IPS DF 19.7 (cell line): ENCODE data around the gene LRMDA.

Experiments
- DNase-seq: peaks from one replicate; pipeline ENCODE4 v3.0.0-alpha.2; 2013; ENCODE audit warnings: low read depth, low spot score

The LRMDA gene

DNA sequence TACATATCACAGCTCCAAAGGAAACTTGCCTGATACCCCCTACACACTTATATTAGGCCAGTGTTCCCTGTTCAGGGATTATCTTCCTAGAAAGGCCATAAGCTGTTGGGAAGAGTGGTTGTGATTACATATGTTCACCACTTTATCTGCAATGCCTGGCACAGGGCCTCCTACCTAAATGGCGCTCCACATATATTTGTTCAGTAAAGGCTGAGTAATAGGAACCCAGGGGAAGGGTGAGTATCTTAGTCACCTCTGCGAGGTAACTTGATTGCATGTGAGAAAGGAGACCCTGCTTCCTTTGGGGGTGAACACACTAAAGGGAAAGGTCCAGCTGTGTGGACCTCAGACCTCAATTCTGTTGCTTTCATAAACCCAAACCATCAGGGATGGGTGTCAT lies 896.0 kb downstream of the LRMDA start:
- no peak for DNase-seq

- no peak for DNase-seq
Measured at GRCh38 chr10:76328348-76328747, 896.9 kb downstream of the LRMDA start.

- DNase-seq: no peak
Measured at GRCh38 chr10:76329891-76330575, 898.6 kb downstream of the LRMDA start.

- no peak for DNase-seq
Measured at GRCh38 chr10:76331742-76332141, 900.3 kb downstream of the LRMDA start.

GRCh38 chr10:76333326-76333725 lies 901.9 kb downstream of the LRMDA start:
- no peak for DNase-seq

- DNase-seq: no peak
Measured at GRCh38 chr10:76333796-76334195, 902.4 kb downstream of the LRMDA start.

GRCh38 chr10:76334255-76334654 lies 902.8 kb downstream of the LRMDA start:
- no peak for DNase-seq

DNA sequence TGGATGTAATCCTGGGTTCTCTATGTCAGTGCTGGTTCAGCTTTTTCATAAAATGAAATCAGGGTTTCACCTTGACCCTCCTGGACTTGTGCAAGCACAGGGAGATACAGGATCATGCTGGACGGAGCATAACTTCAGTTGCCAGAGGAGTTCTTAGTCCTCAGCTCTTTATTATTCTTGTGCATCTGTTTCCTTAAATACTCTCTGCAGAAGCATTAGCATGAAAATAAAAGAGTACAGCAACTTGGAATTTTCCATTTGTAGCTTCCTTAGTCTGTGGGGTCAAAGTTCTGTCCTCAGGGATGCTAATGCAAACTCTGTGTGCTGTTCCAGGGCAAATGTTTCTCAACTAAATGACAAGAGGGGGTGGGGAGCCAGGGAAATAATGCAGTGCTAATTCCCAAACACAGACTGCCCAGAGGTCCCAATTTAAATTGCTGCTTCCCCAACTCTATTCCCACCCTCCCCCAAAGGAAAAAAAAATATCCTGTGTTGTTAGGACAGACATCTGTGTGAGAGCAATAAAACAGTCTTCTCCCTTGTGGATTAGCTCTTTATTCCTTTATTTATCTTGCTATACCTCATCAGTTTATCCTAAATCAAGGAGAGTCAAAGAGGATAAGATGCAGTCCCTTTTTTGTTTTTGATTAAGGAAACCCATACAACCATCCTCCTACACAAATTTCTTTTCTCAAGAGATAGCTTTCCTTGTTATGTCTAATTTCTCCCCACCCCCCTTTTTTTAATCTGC lies 905.0 kb downstream of the LRMDA start:
- DNase-seq: no peak

DNA sequence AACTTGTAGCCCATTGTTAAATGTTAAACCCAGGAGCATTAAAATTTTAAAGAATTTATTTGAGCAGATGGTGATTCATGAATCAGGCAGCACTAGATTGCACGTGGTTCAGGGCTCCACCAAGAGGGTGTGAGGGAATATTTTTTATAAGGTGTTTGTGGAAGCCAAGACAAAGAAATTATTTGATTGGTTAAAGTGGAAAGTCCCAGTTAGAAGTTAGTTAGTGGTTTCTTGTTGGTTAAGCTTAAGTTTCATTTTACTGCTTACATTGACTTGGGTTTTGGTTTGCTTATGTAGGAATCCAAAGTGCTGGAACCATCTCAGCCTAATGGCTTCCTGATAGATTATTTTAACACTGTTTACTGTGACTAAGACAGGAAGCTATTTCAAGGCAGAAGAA lies 906.2 kb downstream of the LRMDA start:
- no peak for DNase-seq

DNA sequence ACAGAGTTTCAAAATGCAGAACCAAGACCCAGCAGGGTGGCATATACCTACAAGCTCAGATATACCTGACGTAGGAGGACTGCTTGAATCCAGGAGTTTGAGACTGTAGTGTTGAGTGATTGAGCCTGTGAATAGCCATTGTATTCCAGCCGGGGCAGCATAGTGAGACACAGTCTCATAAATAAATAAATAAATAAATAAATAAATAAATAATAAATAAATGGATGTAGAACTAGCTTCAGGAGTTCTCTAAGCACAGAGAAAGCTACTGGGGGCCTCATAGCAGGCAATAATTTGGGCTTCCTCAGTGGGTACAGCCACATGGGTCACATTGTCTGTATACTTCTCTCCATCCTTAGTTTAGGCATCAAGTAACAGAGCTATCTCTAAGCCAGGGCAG lies 906.8 kb downstream of the LRMDA start:
- DNase-seq: no peak

- DNase-seq: no peak
Measured at GRCh38 chr10:76341740-76342139, 910.3 kb downstream of the LRMDA start.

- DNase-seq: no peak
Measured at GRCh38 chr10:76342996-76343395, 911.6 kb downstream of the LRMDA start.

DNA sequence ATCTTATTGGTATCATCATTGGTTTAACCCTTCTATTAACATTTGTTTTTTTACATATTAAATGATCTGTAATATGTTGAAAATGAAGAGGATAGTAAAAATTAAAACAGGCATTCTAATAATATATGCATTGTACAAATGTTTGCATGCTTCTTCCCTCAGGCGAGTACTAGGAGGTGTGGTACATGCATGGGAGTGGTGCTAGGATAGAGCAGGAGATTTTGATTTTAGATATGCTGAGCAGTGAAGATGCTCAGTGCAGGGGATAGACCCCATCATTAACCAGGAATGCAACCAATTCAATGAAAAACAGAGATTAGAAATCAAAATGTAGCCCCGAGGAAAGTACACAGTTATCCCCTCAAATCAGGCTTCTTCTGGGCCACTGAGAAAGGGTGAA lies 916.4 kb downstream of the LRMDA start:
- no peak for DNase-seq

GRCh38 chr10:76350583-76350982 lies 919.2 kb downstream of the LRMDA start:
- DNase-seq: no peak

GRCh38 chr10:76352300-76352699 lies 920.9 kb downstream of the LRMDA start:
- no peak for DNase-seq

DNA sequence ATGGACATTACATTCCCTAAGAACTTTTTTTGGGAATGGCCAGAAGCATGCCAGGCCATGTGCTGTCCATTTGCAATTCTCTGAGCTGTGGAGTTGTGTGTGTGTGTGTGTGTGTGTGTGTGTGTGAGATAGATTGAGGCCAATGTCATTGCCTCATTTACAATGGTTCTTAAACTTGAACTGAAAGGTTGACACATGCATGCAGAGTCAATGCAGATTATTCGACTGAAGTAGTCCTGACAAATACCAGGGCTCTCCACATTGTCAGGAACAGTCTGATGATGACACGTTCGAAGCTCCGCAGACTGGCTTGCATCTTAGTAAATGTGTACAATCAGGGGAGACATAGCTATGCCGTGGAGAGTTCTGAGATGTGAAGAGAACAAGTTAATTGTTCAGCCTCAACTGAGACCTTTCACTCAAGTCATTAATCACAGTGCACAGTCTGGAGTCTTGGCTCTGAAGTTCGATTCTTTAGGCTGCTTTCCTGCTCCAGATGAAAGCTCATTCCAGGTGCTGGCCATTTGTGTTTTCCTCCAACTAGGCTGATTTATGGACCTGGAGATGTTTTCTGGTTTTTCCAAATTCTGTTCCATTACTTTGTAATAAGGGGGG lies 921.9 kb downstream of the LRMDA start:
- DNase-seq: no peak

DNA sequence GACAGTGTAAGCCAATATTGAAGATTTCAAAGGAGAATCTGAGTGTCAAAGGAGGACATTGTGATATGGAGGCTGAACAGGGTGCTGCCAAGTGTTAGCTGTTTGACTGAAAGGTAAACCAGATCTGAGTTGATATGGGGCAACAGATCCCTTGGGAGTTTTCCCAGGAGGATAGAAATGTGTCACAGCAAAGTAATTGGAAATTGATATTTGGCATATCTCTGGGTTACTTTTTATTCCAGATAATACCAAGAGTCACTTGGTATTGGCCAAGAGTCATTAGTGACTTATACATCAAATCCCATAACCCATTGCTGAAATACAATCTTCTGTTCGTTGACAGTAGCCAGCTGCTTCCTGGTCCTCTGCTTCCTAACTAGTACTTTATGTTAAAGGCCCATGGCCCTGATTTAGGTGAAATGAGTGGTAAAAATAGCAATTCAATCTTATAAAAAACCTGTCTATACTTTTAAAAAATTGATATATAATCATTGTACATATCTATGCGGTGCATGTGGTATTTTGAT lies 922.9 kb downstream of the LRMDA start:
- DNase-seq: no peak

DNA sequence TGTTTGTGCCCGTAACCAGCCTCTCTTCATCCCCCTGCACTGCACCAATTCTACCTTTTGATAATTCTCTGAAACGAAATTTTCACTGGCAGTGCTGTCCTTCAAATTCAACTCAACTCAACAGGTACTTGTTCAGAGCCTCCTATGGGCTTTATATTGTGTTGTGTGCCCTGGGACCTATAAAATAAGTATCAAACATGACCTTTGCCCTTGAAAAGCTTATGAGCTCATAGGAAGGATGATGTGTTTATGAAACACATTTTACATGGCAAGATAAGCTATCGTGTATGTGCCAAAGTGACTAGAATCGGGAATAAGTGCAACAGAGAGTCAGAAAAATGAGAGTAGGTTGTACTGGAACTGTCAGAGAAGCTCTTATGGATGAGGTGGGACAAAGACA lies 923.5 kb downstream of the LRMDA start:
- DNase-seq: no peak

- no peak for DNase-seq
Measured at GRCh38 chr10:76356557-76356956, 925.1 kb downstream of the LRMDA start.

GRCh38 chr10:76357726-76358415 lies 926.4 kb downstream of the LRMDA start:
- no peak for DNase-seq

DNA sequence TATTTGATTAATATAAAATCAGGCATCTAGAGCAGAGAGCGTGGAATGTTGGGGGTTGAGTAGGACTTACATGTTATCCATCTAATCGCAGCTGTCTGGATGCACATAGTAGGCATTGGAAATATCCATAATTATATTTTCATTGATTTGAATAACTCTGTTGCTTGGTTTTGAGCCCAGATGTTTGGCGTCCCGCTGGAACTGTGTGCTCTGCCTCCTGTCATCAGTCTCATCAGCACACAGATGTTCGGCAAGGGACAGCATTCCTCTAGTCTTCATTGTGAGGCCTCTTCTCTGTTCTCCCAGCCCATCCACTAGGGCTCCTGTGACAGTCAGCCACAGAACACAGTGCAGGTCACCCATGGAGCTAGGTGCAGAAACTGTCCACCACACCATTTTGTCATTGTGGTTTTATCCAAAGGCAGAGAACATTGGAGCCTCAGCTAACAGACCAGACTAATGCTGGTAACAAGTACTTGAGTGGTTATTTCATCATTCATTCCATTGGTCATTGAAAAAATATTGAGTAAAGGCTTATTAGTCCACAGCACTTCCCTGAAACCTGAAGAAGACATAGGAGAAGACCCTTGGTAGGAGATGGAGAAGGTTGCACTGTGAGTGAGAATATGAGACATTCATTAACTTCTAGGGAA lies 927.4 kb downstream of the LRMDA start:
- DNase-seq: no peak

DNA sequence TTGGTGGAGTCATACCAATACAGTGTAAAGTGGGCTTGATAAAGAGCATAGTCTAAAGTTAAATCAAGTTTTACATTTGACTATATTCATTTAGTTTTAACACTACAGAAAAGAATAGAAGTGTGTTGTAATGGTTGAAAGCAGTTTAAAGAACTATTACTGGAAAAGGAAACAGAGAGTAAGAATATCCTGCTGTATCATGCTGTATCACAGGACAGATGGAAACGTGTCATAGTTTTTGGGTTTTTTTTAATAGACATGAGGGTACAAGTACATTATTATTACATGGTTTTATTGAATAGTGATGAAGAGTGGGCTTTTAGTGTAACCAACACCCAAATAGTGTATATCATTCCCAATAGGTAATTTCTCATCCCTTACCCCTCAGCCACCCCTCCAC lies 944.3 kb downstream of the LRMDA start:
- DNase-seq: no peak
